HG03457 (cell line): ENCODE results near the gene SYNDIG1L.
"Not testable (repeated sequence)": the region's sequence is repeated elsewhere in the genome, so short reads cannot be mapped to it uniquely, and the experiment has no call there.

Source experiments
- ATAC-seq: cut with Tn5 transposase; IDR thresholded peaks from one replicate; pipeline ENCODE4 v1.9.1; 2021; ENCODE audit warnings: moderate number of reproducible peaks; ENCODE audit not compliant: unreplicated experiment

SYNDIG1L gene

DNA sequence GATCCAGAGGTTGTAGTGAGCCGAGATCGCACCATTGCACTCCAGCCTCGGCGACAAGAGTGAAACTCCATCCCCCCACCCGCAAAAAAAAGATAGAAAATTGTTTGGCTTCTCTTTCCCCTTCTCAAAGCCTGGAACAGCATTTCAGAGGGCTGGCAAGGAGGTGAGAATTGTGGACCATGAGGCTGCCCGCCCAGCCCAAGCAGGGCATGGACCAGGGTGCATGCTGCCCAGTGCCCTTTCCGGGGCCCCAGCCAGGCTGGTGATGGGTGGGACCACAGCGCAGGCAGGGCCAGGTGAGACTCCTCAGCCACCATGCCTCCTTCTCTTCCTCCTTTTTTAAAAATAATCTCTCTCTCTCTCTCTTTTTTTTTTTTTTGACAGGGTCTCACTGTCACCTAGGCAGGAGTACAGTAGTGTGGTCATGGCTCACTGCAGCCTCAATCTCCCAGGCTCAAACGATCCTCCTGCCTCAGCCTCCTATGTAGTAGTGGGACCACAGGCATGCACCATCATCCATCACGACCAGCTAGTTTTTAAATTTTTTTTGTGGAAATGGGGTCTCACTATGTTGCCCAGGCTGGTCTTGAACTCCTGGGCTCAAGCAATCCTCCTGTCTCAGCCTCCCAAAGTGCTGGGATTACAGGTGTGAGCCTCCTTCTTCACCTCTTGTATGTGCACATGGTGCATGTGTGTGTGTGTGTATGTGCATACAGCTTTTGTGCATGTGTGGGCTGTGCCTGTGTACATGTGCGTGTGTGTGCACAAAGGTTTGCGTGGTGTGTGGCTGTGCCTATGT lies 22.2 kb downstream of the SYNDIG1L start:
- ATAC-seq, result no peak

DNA sequence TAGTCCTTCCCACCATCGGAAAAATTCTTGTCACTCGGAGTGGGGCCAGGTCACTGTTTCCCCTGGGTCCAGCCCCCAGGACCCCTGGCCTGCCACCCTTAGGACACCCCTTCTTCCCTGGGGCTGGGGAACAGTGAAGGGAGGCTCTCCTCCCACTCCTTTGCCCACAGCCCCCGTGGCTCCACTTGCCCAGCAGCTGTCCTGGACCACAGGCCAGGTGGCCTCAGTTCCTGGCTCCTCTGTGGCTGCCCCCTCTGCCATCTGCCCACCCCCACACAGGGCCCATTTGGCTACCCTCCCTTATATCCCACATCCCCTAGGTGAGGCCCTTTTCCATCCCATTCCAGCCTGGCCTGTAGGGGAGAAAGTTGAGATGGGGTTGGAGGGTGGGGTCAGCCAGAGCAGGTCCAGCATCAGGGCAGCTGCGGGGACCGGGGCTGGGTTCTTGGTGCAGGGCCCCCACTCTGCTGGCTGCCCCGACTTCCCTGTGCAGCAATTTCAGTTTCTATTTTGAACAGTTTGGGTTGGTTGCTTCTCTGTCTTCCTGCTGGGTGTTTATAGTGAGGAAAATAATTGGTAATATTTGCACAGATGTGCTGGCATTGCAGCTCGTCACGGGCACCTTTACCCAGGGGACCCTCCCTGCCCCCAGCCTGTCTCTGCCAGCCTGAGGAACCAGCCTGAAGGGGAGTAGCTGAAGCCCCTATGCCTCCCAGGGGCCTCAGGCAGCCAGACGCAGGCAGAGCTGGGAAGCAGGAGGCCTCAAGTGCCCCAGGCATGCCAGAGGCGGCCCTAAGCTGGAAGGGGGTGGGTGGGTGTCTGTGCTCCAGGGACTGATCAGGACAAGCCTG lies 23.4 kb downstream of the SYNDIG1L start:
- ATAC-seq, result no peak

DNA sequence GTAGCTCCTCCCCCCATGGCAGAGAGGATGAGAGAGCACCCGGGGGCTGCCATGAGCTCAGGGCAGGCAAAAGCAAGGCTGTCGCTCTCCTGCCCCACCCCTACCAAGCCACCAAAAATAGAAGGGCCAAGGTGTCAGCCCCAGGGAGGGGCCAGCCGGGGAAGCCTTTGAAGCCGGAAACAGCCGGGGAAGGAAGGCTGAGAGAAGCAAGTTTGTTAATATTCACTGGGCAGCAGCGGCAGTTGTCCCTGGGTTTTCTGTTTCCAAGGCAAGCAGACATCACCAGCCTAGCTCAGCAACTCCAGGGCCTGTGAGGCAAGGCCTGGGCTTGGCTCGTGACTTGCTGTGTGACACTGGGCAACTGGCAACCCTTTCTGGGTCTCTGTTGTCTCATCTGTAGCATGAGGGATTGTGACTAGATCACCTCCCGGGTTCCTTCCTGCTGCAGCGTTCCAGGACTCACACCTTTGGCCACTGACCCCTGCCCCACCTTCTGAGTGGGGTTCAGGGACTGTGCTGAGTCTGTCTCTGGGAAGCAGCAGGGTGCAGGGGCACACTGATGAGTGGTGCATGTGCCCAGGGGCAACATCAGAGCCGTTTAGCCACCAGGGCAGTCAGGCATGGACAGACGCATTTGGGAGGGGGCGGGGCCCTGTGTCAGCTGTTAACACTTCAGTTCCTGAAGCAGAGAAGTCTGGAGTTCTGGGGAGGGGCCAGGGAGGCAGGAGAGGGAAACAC lies 24.3 kb downstream of the SYNDIG1L start:
- no peak for ATAC-seq

DNA sequence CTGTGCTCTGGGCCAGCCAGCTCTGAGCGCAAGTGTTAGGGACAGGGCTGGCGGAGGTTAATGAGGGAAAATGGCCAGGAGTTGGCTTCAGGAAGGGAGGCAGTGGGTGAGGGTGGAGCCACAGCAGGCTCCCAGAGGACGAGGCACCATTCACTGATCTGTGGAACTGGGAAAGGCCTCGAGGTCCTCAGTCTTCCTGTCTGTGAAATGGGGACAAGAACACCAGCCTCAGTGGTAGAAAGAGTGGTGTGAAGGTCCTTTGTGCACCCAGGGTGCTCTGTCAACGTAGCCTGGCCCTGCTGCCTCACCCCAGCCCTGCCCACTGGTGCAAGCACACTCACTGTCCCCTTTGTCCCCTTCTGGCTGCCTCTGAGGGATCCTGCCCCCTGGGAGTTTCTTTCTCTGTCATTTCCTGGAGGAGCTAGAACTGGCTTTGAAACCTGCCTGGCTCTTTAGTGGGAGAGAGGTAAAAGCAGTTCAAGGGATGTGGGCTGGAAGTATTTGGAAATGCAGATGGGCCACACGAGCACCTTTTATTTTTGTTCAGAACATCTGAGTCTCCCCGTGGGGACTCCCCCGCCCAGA lies 25.0 kb downstream of the SYNDIG1L start:
- no peak for ATAC-seq

DNA sequence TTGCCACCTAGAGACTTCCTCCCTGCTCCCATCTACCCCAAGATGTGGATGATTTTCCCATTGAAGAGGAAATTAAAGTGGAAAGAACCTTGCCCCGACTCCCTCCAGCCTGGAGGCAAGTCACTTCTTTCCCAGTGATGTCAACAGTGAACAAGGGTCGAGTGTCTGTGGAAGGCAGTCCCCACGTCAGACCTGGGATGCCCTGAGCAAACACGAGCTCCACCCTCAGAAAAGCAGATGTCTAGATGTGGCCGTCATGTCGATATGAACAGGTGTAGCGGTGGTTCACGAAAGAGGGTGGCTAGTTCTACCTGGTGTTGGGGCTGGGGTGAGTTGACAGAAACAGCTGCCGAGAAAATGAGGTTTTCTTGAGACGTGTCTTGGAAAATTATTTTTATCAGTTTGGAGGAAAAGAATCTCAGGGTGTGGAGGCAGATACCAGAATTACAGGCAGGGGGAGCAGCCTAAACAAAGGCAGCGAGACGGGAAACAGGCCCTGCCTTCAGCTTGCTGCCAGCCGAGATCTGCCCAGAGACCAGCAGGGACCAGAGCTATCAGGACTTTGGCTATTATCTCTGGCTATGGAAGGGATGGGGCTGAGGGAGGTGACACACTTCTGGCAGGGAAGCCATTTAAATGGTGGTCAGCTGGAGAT lies 25.9 kb downstream of the SYNDIG1L start:
- no peak for ATAC-seq

DNA sequence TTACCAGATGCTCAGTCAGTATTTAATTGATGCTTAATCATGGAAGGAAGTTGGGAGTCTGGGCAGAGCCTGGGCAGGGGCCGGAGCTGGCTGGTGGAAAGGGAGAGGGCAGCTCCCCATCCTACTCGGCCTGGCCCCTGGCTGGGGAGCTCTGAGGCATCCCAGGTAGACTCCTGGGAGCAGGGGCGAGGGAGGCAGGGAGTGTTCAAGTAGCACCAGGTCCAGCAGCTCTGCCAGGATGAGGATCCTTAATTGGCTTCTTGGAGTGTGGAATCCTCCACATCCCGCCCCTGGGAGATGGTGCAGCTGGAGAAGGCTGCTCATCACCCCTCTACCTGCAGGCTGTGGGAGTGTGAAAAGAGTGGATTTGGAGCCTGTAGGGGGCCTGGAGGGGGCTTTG lies 30.9 kb downstream of the SYNDIG1L start:
- no peak for ATAC-seq

DNA sequence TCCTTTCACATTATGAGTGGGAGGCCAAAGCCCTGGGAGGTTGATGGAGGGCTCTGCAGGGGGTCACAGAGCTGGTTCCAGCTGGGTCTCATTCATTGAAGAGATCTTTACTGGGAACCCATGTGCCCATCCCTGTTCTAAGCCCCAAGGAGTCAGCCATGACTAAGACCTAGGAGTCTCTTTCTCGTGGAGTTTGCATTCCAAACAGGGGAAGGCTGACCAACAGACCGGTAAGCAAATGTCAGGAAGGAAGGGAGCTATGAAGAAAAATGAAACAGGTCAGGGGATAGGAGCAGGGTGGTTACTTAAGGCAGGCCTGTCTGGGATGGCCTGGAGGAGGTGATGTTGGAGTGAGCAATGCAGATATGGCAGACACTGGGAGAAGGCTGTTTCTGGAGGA lies 31.5 kb downstream of the SYNDIG1L start:
- no peak for ATAC-seq

DNA sequence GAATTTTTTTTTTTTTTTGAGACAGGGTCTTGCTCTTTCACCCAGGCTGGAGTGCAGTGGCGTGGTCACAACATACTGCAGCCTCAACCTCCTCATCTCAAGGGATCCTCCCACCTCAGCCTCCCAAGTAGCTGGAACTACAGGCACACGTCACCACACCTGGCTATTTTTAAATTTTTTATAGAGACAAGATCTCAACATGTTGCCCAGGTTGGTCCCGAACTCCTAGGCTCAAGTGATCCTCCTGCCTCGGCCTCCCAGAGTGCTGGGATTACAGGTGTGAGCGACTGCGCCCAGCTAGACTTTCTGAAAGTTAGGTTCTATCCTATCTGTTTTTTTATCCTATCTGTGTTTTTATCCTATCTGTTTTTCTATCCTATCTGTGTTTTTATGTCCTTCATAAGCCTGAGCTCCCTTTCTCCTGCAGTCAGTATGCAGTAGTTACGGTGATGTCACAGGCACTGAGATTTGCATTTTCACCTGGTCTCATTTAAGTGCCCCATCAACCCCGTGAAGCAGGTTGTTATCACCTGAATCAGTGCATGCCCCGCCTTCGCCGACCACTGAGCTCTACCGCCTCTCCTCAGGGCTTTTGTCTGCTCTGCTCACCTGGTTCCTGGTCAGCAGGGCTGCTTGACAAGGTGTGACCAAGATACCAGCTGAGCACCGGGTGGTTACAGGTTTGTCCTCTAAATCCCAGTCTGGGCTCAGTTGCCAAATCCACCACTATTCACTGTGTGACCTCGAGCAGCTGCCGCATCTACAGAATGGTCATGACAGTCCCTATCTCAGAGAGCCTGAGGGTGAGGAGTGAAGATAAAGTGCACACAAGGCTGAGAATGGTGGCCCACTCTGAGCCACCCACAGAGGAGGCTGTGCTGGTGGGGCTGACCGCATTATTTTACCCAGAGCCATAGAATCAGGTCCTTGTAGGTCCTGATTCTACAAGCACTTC lies 33.1 kb downstream of the SYNDIG1L start:
- ATAC-seq, result no peak

DNA sequence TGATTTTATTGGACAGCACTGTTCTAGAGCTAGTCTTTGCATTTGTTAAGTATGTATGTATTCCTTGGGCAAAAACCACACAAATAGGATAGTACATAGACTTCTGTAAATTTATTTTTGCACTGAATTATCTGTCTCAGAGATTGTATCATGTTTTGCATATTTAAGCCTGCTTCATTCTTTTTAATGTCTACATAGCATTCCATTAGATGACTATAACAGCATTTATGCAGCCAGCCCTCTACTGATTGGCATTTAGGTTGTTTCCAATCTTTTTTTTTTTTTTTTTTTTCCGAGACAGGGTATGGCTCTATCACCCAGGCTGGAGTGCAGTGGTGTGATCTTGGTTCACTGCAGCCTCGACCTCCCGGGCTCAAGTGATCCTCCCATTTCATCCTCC lies 34.5 kb downstream of the SYNDIG1L start:
- no peak for ATAC-seq

DNA sequence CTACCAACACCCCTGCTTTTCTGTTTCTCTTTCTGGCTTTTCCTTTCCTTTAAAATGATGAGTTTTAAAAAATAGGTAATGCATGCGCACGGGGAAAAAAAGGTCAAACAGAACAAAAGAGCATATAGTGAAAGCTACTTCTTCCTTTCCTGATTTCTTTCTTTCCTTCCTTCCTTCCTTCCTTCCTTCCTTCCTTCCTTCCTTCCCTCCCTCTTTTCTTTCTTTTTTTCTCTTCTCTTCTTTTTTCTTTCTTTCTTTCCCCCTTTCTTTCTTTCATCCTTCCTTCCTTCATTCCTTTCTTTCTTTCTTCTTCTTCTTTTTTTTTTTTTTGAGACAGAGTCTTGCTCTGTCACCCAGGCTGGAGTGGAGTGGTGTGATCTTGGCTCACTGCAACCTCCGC lies 35.5 kb downstream of the SYNDIG1L start:
- ATAC-seq, result not testable (repeated sequence)

DNA sequence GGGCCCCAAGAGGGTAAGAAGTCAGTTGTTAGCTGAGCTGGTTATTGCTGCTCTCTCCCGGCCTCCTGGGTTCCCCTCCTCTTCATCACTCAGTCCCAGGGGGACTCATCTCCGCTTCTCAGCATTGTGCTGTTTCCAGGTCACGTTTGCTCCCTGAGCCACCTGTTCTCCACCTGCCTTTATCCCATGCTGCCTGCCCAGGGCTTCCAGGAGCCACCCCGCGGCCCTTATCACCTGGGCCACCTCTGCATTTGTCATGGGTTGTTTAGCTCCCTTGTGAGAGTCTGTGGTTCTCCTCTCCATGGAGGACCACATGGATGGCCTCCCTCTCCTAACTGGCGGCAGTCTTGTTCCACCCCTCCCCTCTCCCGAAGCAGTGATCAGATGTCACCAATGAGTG lies 36.0 kb downstream of the SYNDIG1L start:
- no peak for ATAC-seq

DNA sequence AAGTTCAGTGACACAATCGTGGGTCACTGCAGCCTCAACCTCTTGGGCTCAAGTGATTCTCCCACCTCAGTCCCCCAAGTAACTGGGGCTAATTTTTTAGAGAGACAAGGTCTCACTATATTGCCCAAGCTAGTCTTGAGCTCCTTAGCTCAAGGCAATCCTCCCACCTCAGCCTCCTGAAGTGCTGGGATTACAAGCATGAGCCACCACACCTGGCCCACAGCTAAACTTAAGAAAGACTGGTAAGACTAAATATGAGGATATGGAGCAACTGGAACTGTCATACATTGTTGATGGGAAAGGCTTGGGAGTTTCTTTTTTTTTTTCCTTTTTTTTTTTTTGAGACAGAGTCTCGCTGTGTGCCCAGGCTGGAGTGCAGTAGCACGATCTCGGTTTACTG lies 43.8 kb downstream of the SYNDIG1L start:
- no peak for ATAC-seq

DNA sequence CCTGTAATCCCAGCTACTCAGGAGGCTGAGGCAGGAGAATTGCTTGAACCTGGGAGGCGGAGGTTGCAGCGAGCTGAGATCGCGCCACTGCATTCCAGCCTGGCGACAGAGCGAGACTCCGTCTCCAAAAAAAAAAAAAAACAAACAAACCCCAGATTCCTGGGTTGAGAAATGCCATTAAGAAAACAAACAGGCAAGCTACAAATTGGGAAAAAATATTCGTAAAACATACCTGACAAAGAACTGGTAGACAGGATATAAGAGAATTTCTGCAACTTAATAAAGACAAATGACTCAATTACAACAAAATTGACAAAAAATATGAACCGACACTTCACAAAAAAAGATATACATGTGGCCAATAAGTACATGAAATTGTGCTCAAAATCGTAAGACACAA lies 44.4 kb downstream of the SYNDIG1L start:
- ATAC-seq, result not testable (repeated sequence)

DNA sequence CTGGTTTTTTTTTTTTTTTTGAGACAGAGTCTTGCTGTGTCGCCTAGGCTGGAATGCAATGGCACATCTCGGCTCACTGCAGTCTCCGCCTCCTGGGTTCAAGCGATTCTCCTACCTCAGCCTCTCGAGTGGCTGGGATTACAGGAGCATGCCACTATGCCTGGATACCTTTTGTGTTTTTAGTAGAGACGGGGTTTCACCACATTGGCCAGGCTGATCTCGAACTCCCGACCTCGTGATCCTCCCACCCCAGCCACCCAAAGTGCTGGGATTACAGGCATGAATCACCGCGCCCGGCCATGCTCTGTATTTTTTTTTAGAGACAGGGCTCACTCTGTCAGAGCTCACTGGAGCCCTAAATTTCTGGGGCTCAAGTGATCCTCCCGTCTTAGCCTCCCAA lies 45.2 kb downstream of the SYNDIG1L start:
- ATAC-seq, result no peak

DNA sequence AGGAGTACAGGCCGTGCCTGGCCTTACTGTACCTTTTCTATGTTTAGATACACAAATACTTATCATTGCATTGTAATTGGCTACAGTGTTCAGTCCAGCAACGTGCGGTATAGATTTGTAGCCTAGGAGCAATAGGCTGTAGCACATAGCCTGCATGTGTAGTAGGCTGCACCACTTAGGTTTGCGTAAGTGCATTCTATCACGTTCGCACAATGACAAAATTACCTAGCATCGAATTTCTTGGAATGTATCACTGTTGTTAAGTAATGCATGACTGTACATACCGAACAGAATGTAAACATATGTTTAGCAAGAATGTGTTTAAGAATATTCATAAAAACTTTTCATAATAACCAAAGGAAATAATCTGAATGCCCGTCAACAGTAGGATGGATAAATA lies 45.8 kb downstream of the SYNDIG1L start:
- ATAC-seq, result no peak

DNA sequence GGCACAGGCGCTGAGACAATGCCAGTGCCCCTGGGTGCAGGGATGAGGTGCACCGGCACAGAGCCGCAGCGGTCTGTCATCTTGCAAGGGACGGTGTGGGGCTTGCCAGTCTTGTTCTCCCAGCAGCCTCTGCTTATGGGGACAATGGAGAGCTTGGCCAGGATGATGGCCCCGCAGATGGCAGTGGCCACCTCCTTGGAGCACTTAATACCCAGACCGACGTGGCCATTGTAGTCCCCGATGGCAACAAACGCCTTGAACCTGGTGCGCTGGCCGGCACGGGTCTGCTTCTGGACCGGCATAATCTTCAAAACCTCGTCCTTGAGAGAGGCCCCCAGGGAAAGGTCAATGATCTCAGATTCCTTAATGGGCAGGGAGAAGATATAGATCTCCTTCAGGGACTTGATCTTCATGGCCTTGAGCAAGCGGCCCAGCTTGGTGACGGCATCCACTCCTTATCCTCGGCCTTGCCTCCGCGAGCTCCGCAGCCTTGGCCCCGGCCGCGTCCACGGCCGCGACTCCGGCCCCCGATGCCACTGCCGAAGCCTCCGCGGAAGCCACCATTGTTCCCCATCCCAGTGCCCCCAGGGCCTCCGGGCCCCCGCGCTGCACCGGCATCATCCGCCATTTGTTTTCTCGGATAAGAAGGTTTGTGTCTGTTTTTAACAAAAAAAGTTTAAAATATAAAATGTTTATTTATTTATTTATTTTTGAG lies 47.9 kb downstream of the SYNDIG1L start:
- ATAC-seq, result no peak

DNA sequence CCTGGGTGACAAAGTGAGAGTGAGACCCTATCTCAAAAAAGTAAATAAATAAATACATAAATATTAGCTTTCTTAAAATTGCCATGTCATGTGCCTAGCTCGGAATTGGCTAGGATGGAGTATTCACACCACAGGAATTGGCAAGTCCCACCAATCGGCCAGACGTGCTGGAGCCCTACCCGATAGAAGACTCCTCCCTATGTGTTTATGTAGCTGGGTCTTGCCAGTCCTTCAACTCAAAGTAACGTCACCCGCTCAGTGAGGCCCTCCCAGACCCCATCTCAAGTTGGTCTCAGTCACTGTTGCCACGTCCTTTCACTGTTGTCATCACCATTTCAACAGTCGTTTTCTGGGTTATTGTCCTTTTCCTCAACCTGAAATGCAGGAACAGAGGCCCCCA lies 57.6 kb downstream of the SYNDIG1L start:
- no peak for ATAC-seq

DNA sequence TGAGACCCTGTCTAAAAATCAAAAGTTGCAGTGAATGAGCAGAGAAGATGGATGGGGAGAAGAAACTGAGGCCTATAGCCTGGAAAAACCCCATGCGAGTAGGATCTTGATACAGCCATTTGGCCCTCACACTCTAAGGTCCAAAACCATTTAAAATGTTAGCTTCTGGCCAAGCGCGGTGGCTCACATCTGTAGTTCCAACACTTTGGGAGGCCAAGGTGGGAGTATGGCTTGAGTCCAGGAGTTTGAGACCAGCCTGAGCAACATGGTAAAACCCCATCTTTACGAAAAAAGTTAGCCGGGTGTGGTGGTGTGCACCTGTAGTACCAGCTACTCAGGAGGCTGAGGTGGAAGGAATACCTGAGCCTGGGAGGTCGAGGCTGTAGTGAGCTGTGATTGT lies 58.0 kb downstream of the SYNDIG1L start:
- no peak for ATAC-seq
